ENCODE data around the gene UBE2J1.

DNA sequence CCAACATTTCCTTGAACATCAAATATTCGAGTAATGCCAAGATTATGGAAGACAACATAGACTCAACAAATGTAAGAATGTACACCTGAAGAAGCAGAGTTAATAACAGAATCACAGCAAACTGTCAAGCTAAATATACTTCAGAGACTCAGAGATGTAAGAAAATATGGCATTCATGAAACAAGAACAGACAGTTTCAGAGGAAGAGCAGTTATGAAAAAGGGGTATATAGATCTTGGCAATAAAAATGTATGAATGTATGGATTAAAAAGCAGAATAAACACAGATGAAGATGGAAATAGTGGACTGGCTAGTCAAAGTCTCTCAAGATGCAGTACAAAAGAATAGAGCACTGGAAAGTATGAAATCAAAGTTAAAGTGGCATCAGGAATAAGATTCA lies 41.1 kb upstream of the UBE2J1 start:
- TF ChIP-seq, protein P1, sequence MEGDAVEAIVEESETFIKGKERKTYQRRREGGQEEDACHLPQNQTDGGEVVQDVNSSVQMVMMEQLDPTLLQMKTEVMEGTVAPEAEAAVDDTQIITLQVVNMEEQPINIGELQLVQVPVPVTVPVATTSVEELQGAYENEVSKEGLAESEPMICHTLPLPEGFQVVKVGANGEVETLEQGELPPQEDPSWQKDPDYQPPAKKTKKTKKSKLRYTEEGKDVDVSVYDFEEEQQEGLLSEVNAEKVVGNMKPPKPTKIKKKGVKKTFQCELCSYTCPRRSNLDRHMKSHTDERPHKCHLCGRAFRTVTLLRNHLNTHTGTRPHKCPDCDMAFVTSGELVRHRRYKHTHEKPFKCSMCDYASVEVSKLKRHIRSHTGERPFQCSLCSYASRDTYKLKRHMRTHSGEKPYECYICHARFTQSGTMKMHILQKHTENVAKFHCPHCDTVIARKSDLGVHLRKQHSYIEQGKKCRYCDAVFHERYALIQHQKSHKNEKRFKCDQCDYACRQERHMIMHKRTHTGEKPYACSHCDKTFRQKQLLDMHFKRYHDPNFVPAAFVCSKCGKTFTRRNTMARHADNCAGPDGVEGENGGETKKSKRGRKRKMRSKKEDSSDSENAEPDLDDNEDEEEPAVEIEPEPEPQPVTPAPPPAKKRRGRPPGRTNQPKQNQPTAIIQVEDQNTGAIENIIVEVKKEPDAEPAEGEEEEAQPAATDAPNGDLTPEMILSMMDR (IDR thresholded peaks at IDR 0.05): no peak
- no peak for TF ChIP-seq POLR2A (IDR thresholded peaks at IDR 0.05)

Measured in adrenal gland (tissue), 5 donors.